GM12873 (cell line): ENCODE results near the gene CMTM2.

Experiments
- CTCF ChIP-seq: IDR thresholded peaks from 2 replicates; pipeline ENCODE4 v1.5.1; 2012; ENCODE audit warnings: low read depth, mild to moderate bottlenecking, moderate library complexity, low read length, control low read depth; ENCODE audit not compliant: insufficient read depth; ENCODE audit errors: missing control alignments

The CMTM2 gene

GRCh38 chr16:66539623-66540469 is 39.4 kb upstream of the CMTM2 start:
- TF ChIP-seq CTCF, result no peak

GRCh38 chr16:66541388-66542355 is 37.6 kb upstream of the CMTM2 start:
- TF ChIP-seq CTCF, result no peak

GRCh38 chr16:66542396-66542795 is 36.9 kb upstream of the CMTM2 start:
- TF ChIP-seq CTCF, result no peak

- TF ChIP-seq CTCF, result no peak
These were observed 35.7 kb upstream of the CMTM2 start for GRCh38 chr16:66543541-66543940.

- no peak for TF ChIP-seq CTCF
These were observed 35.1 kb upstream of the CMTM2 start for GRCh38 chr16:66544016-66544757.

- TF ChIP-seq CTCF, result no peak
These were observed 31.9 kb upstream of the CMTM2 start for GRCh38 chr16:66547101-66547989.
